Trophoblast cell (in vitro differentiated cells and primary cell): Measurements from ENCODE around the gene PDE11A.

Source experiments
- DNase-seq, 2 donors: peaks; one replicate each; pipeline ENCODE4 v3.0.0-alpha.2; 2016
- H2AFZ ChIP-seq: 2 replicates; pipeline ENCODE4 v1.6.1; 2013; ENCODE audit warnings: low read length, moderate library complexity, mild to moderate bottlenecking; ENCODE audit not compliant: insufficient read depth, poor library complexity
- H2AK5ac ChIP-seq: 2 replicates; pipeline ENCODE4 v1.6.1; 2013; ENCODE audit warnings: mild to moderate bottlenecking, low read length
- H2BK120ac ChIP-seq: 2 replicates; pipeline ENCODE4 v1.6.1; 2013; ENCODE audit warnings: low read length, mild to moderate bottlenecking, moderate library complexity; ENCODE audit not compliant: insufficient read depth, poor library complexity
- H2BK12ac ChIP-seq: 2 replicates; pipeline ENCODE4 v1.6.1; 2013; ENCODE audit warnings: mild to moderate bottlenecking, low read length, moderate library complexity
- H2BK5ac ChIP-seq: 2 replicates; pipeline ENCODE4 v1.6.1; 2013; ENCODE audit warnings: low read length, low read depth, moderate library complexity, mild to moderate bottlenecking; ENCODE audit not compliant: poor library complexity
- H3K14ac ChIP-seq: 2 replicates; pipeline ENCODE4 v1.6.1; 2013; ENCODE audit warnings: mild to moderate bottlenecking, low read length
- H3K18ac ChIP-seq: 2 replicates; pipeline ENCODE4 v1.6.1; 2013; ENCODE audit warnings: mild to moderate bottlenecking, low read length
- H3K23ac ChIP-seq: 2 replicates; pipeline ENCODE4 v1.6.1; 2013; ENCODE audit warnings: low read length
- H3K27ac ChIP-seq: 2 replicates; pipeline ENCODE4 v1.5.1; 2013; ENCODE audit warnings: low read depth, mild to moderate bottlenecking, inconsistent platforms, low read length, moderate library complexity
- H3K27me3 ChIP-seq: 2 replicates; pipeline ENCODE4 v1.6.1; 2013; ENCODE audit warnings: inconsistent platforms, mild to moderate bottlenecking, low read length, moderate library complexity; ENCODE audit not compliant: insufficient read depth
- H3K36me3 ChIP-seq, 2 experiments: 1 replicate in 1 of 2; 2 replicates in 1 of 2; pipeline ENCODE4 v1.6.1; 2013; ENCODE audit warnings: low read length in 2 of 2, mild to moderate bottlenecking in 2 of 2, moderate library complexity in 1 of 2; ENCODE audit not compliant: insufficient read depth in 2 of 2, control insufficient read depth in 1 of 2
- H3K4ac ChIP-seq: 2 replicates; pipeline ENCODE4 v1.6.1; 2013; ENCODE audit warnings: low read depth, mild to moderate bottlenecking, low read length, moderate library complexity
- H3K4me1 ChIP-seq, 2 experiments: 1 replicate in 1 of 2; 2 replicates in 1 of 2; pipeline ENCODE4 v1.6.1; 2013; ENCODE audit warnings: low read length in 2 of 2, mild to moderate bottlenecking in 2 of 2, moderate library complexity in 1 of 2; ENCODE audit not compliant: insufficient read depth in 2 of 2, control insufficient read depth in 1 of 2
- H3K4me2 ChIP-seq: 2 replicates; pipeline ENCODE4 v1.6.1; 2013; ENCODE audit warnings: inconsistent platforms, mild to moderate bottlenecking, low read length, moderate library complexity
- H3K4me3 ChIP-seq: 2 replicates; pipeline ENCODE4 v1.5.1; 2013; ENCODE audit warnings: mild to moderate bottlenecking, low read depth, low read length, inconsistent platforms
- H3K79me1 ChIP-seq: one replicate; pipeline ENCODE4 v1.6.1; 2013; ENCODE audit warnings: low read length
- H3K79me2 ChIP-seq: 2 replicates; pipeline ENCODE4 v1.6.1; 2013; ENCODE audit warnings: low read length, mild to moderate bottlenecking; ENCODE audit not compliant: control insufficient read depth, insufficient read depth, poor library complexity
- H3K9ac ChIP-seq: 2 replicates; pipeline ENCODE4 v1.6.1; 2013; ENCODE audit warnings: mild to moderate bottlenecking, low read length
- H3K9me3 ChIP-seq: 2 replicates; pipeline ENCODE4 v1.6.1; 2013; ENCODE audit warnings: low read depth, mild to moderate bottlenecking, control low read depth, inconsistent platforms, low read length; ENCODE audit not compliant: insufficient read depth
- H4K12ac ChIP-seq: 2 replicates; pipeline ENCODE4 v1.6.1; 2013; ENCODE audit warnings: low read depth, mild to moderate bottlenecking, low read length, moderate library complexity
- H4K8ac ChIP-seq: 2 replicates; pipeline ENCODE4 v1.6.1; 2013; ENCODE audit warnings: low read depth, mild to moderate bottlenecking, low read length, moderate library complexity
- H4K91ac ChIP-seq: one replicate; pipeline ENCODE4 v1.6.1; 2013; ENCODE audit warnings: low read depth, mild to moderate bottlenecking, low read length, moderate library complexity
- WGBS: extraction: QIAGEN DNeasy Blood & Tissue Kit; methylation state at CpG from one replicate; pipeline ENCODE4 v1.1.7; 2013; ENCODE audit warnings: missing lambda C conversion rate; ENCODE audit not compliant: insufficient read length, insufficient coverage; ENCODE audit errors: extremely low coverage; 5-methylcytosine and 5-hydroxymethylcytosine counted together

PDE11A gene

DNA sequence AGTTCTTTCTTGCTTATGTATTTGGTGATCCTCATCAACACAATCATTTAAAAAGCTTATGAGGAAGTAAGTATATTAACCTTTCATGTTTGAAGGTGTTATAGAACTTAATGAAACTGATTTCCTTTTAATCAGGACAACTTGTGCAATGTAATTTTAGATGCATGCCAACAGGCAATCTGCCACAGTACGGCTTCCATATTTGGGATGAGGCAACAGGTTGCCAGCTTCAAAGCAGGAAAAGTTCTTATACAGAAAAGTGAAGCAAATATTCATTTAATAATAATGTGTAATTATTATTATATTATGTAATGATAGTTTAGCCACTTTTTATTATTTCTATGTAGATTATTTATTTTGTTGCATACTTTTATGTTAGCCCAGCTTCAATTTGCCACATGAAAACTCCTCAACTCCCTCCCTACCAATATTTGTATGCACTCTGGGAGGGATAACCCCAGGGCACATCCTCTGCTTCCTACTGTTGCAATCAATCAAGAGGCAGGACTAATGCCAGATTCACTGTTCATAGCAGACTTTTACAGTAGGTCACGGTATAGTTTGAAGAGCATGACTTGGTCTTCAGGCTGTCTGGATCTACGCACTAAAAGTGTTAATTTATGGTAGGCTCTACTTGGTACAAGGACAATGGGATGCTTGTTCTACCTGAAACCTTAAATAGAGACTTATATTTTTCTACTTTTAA, 402.8 kb downstream of the PDE11A start:
- Histone ChIP-seq H2BK120ac (no peak overlapping the region), H3K36me3 (no peaks in the 10 kb centered on the region)

DNA sequence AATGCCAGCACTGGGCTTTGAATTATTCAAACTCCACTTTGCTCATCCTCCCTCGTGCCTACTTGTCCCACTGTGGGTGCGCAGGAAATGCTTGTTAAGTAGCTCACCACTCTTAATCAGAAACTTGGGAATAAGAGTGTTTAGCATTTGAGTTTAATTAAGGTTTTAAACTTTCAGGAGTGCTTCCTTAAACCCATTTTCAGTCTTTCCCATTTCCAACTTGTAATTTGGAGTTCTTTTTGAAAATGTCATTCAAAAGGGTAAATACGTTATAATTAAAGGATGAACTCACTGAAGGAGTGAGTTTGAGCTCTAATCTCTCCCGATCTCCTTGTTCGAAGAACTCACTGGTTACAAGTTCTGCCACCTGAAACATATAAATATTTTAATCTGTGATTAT, 403.4 kb downstream of the PDE11A start:
- Histone ChIP-seq H3K4ac (no peak overlapping the region), H2BK12ac (no peak overlapping the region), H2BK5ac (no peak overlapping the region), H3K27ac (no peak overlapping the region), H3K4me3 (no peak overlapping the region), H4K12ac (no peak overlapping the region), H3K27me3 (no peaks in the 10 kb centered on the region), H3K23ac (no peak overlapping the region), H3K18ac (no peak overlapping the region), H4K8ac (no peak overlapping the region), H3K9me3 (no peaks in the 10 kb centered on the region), H3K4me1 (no peaks in the 10 kb centered on the region), H3K14ac (no peak overlapping the region), H3K9ac (no peak overlapping the region), H3K36me3 (no peaks in the 10 kb centered on the region), H3K4me2 (no peak overlapping the region), H3K79me2 (no peaks in the 10 kb centered on the region), H3K79me1 (no peaks in the 10 kb centered on the region), H2AFZ (no peak overlapping the region), H2BK120ac (no peak overlapping the region), H2AK5ac (no peak overlapping the region), H4K91ac (no peak overlapping the region)
- no CpG with 5 or more reads among the region's 5 CpGs for WGBS
- no peak for DNase-seq

More for the DNA sequence above, 402.8 kb downstream of the PDE11A start:
- H3K18ac ChIP-seq, result no peak overlapping the region
- no peaks in the 10 kb centered on the region for H3K79me2 ChIP-seq
- WGBS, result no CpG with 5 or more reads among the region's 3 CpGs
- H2AK5ac ChIP-seq, result no peak overlapping the region
- no peak overlapping the region for H3K23ac ChIP-seq
- no peaks in the 10 kb centered on the region for H3K79me1 ChIP-seq
- H3K4me3 ChIP-seq, result no peak overlapping the region
- no peak overlapping the region for H2AFZ ChIP-seq
- no peaks in the 10 kb centered on the region for H3K27me3 ChIP-seq
- no peak overlapping the region for H2BK12ac ChIP-seq
- no peak for DNase-seq
- H3K9me3 ChIP-seq, result no peaks in the 10 kb centered on the region
- no peak overlapping the region for H3K27ac ChIP-seq
- H3K4me2 ChIP-seq, result no peak overlapping the region
- no peak overlapping the region for H4K8ac ChIP-seq
- H2BK5ac ChIP-seq, result no peak overlapping the region
- H3K9ac ChIP-seq, result no peak overlapping the region
- no peak overlapping the region for H3K14ac ChIP-seq
- H4K91ac ChIP-seq, result no peak overlapping the region
- H3K4me1 ChIP-seq, result no peaks in the 10 kb centered on the region
- no peak overlapping the region for H3K4ac ChIP-seq
- H4K12ac ChIP-seq, result no peak overlapping the region

DNA sequence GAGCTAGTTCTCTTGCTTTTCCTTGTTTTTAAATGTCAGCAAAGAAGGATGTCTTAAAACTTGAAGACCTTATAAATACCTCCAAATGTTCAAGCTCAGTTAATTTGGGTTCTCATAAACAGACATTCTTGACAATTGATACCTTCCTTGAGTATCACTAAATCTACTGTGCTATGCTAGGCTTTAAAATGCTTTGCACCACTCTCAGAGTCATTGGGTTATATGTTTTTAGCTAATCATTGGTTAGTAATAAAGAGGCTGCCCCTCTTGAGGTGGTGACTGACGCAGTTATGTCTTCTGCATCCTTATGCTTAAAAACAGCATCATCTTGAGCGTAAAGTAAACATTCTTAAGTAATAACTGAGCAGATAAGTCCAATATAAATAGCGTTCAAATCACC, 404.0 kb downstream of the PDE11A start:
- H3K4me3 ChIP-seq, result no peak overlapping the region
- no peaks in the 10 kb centered on the region for H3K4me1 ChIP-seq
- no peak overlapping the region for H3K4ac ChIP-seq
- no peaks in the 10 kb centered on the region for H3K9me3 ChIP-seq
- H2BK12ac ChIP-seq, result no peak overlapping the region
- H3K18ac ChIP-seq, result no peak overlapping the region
- H3K4me2 ChIP-seq, result no peak overlapping the region
- DNase-seq, result no peak
- H4K12ac ChIP-seq, result no peak overlapping the region
- no peak overlapping the region for H3K27ac ChIP-seq
- H3K23ac ChIP-seq, result no peak overlapping the region
- H2BK120ac ChIP-seq, result no peak overlapping the region
- no peaks in the 10 kb centered on the region for H3K36me3 ChIP-seq
- no peaks in the 10 kb centered on the region for H3K79me2 ChIP-seq
- no peak overlapping the region for H4K91ac ChIP-seq
- no peak overlapping the region for H2BK5ac ChIP-seq
- no peak overlapping the region for H4K8ac ChIP-seq
- no peak overlapping the region for H3K9ac ChIP-seq
- no peak overlapping the region for H2AK5ac ChIP-seq
- H3K27me3 ChIP-seq, result no peaks in the 10 kb centered on the region
- no peak overlapping the region for H2AFZ ChIP-seq
- H3K14ac ChIP-seq, result no peak overlapping the region
- H3K79me1 ChIP-seq, result no peaks in the 10 kb centered on the region
- WGBS, result no CpG with 5 or more reads among the region's 3 CpGs

DNA sequence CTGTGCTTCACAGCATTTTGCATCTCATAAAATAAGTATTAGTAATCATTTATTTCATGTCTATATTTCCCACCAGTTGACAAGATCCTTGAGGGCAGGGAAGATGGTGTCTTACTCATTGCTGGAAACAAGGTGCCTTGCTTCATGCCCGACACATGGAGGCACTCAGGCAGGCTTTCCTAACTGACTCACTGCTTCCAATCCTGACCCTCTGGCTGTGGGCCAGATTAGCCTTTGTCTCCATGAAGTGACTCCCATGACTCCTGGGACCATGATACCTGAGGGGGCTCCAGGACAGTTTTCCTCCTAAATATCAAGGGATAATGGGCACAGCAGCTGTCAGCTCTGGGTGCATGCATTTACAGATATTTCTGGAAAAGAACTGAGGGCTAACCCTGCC, 405.0 kb downstream of the PDE11A start:
- Histone ChIP-seq H3K18ac (no peak overlapping the region), H3K4me3 (no peak overlapping the region), H2BK5ac (no peak overlapping the region), H3K23ac (no peak overlapping the region), H2BK12ac (no peak overlapping the region), H2AFZ (no peak overlapping the region), H3K36me3 (no peaks in the 10 kb centered on the region), H2BK120ac (no peak overlapping the region), H3K79me1 (no peaks in the 10 kb centered on the region), H3K79me2 (no peaks in the 10 kb centered on the region), H4K91ac (no peak overlapping the region), H4K12ac (no peak overlapping the region), H4K8ac (no peak overlapping the region), H3K9me3 (no peaks in the 10 kb centered on the region), H3K4me1 (no peaks in the 10 kb centered on the region), H3K27ac (no peak overlapping the region), H3K9ac (no peak overlapping the region), H2AK5ac (no peak overlapping the region), H3K4ac (no peak overlapping the region), H3K4me2 (no peak overlapping the region), H3K14ac (no peak overlapping the region), H3K27me3 (no peaks in the 10 kb centered on the region)
- DNase-seq, result no peak
- no CpG with 5 or more reads among the region's 1 CpG for WGBS
